H1 (cell line): ENCODE results near the gene PRKCA. TPM values are rescaled to one million over a fixed set of nuclear protein-coding genes. Genes with fewer than 3 reads are reported as not detected.
A peak's percentile ranks its signal among the peaks of the same experiment; 100 is the strongest.

ENCODE experiments used
- ASH2L ChIP-seq: fragments of 200-600, 300-600 bp; sonication (generic); IDR thresholded peaks from one replicate; pipeline ENCODE4 v1.7.1; 2017; ENCODE audit warnings: low read length
- BCL11A ChIP-seq, 2 experiments: IDR thresholded peaks; one replicate each; pipeline ENCODE4 v1.6.1; 2011; ENCODE audit warnings: low read depth in 2 of 2, low read length in 2 of 2, mild to moderate bottlenecking in 2 of 2
- BRCA1 ChIP-seq: IDR thresholded peaks from 2 replicates; pipeline ENCODE4 v1.6.1; 2012; ENCODE audit warnings: low read depth, low read length, improper control_type of control experiment
- CREB1 ChIP-seq: IDR thresholded peaks from 2 replicates; pipeline ENCODE4 v1.6.1; 2012; ENCODE audit warnings: inconsistent platforms
- E2F6 ChIP-seq: IDR thresholded peaks from 2 replicates; pipeline ENCODE4 v1.6.1; 2012; ENCODE audit warnings: inconsistent platforms
- EGR1 ChIP-seq: IDR thresholded peaks from 2 replicates; pipeline ENCODE4 v1.6.1; 2011; ENCODE audit warnings: low read depth, low read length, borderline replicate concordance
- JUN ChIP-seq: IDR thresholded peaks from 2 replicates; pipeline ENCODE4 v1.6.1; 2011; ENCODE audit warnings: low read depth, mild to moderate bottlenecking, improper control_type of control experiment, low read length
- KDM1A ChIP-seq: fragments of 200-600, 300-600 bp; sonication (generic); IDR thresholded peaks from 2 replicates; pipeline ENCODE4 v1.7.1; 2016; ENCODE audit warnings: mild to moderate bottlenecking, low read length, borderline replicate concordance
- KDM5A ChIP-seq: fragments of 200-600 bp; IDR thresholded peaks from 2 replicates; pipeline ENCODE4 v1.7.1; 2012; ENCODE audit warnings: mild to moderate bottlenecking, low read length, inconsistent platforms, mixed read lengths
- MAFK ChIP-seq: IDR thresholded peaks from 2 replicates; pipeline ENCODE4 v1.6.1; 2012; ENCODE audit warnings: low read depth, mild to moderate bottlenecking, improper control_type of control experiment, low read length
- NRF1 ChIP-seq: IDR thresholded peaks from 2 replicates; pipeline ENCODE4 v1.6.1; 2011; ENCODE audit warnings: mild to moderate bottlenecking, low read depth, low read length, improper control_type of control experiment
- POLR2A ChIP-seq, 2 experiments: IDR thresholded peaks; 1 replicate in 1 of 2; 2 replicates in 1 of 2; pipeline ENCODE4 v1.6.1; 2011; ENCODE audit warnings: low read depth in 2 of 2, low read length in 2 of 2, mild to moderate bottlenecking in 2 of 2; ENCODE audit errors: control extremely low read depth in 1 of 2
- POLR2AphosphoS5 ChIP-seq: IDR thresholded peaks from 2 replicates; pipeline ENCODE4 v1.6.1; 2011; ENCODE audit warnings: low read depth, low read length
- RAD21 ChIP-seq, 2 experiments: IDR thresholded peaks in 1 of 2; conservative IDR thresholded peaks in 1 of 2; 2 replicates each; pipeline ENCODE4 v1.6.1; 2011; ENCODE audit warnings: low read depth in 2 of 2, low read length in 2 of 2, improper control_type of control experiment in 1 of 2, inconsistent platforms in 1 of 2, mild to moderate bottlenecking in 1 of 2, moderate library complexity in 1 of 2
- SIN3A ChIP-seq, 2 experiments: IDR thresholded peaks in 1 of 2; conservative IDR thresholded peaks in 1 of 2; 2 replicates each; pipeline ENCODE4 v1.6.1; 2011 to 2012; ENCODE audit warnings: low read length in 2 of 2, improper control_type of control experiment in 1 of 2, low read depth in 1 of 2, mild to moderate bottlenecking in 1 of 2
- SIRT6 ChIP-seq: IDR thresholded peaks from one replicate; pipeline ENCODE4 v1.7.1; 2012; ENCODE audit warnings: low read length, inconsistent platforms
- SIX5 ChIP-seq: IDR thresholded peaks from 2 replicates; pipeline ENCODE4 v1.6.1; 2011; ENCODE audit warnings: mild to moderate bottlenecking, low read depth, low read length
- SP2 ChIP-seq: IDR thresholded peaks from 2 replicates; pipeline ENCODE4 v1.6.1; 2012; ENCODE audit warnings: mild to moderate bottlenecking, low read length, inconsistent platforms
- SRF ChIP-seq: IDR thresholded peaks from 2 replicates; pipeline ENCODE4 v1.6.1; 2011; ENCODE audit warnings: mild to moderate bottlenecking, low read depth, low read length, moderate library complexity
- TAF1 ChIP-seq: IDR thresholded peaks from 2 replicates; pipeline ENCODE4 v1.6.1; 2011; ENCODE audit warnings: mild to moderate bottlenecking, low read depth, low read length
- TBP ChIP-seq: IDR thresholded peaks from 2 replicates; pipeline ENCODE4 v1.6.1; 2011; ENCODE audit warnings: low read depth, low read length, improper control_type of control experiment
- TCF12 ChIP-seq: IDR thresholded peaks from 2 replicates; pipeline ENCODE4 v1.6.1; 2011; ENCODE audit warnings: low read depth, mild to moderate bottlenecking, low read length
- ZNF274 ChIP-seq: IDR thresholded peaks from 2 replicates; pipeline ENCODE4 v1.7.0; 2012; ENCODE audit warnings: low read length, borderline replicate concordance; ENCODE audit errors: extremely low read depth
- polyA plus RNA-seq, 7 experiments: library from polyadenylated mRNA; depleted of rRNA in 3 of 7; stranded (reverse) in 5 of 7; unstranded in 2 of 7; fragments of >200 nt in 5 of 7; fragments of 200-250 nt in 2 of 7; gene quantifications; 1 replicate in 5 of 7; 2 replicates in 1 of 7; 4 replicates in 1 of 7; pipeline versions ENCODE4 v1.2.1 to v1.2.3, GENCODE V29; 2011 to 2013; ENCODE audit warnings: missing spikeins in 2 of 7, mixed read lengths in 2 of 7
- total RNA-seq: library from RNA; stranded (reverse); fragmentation: NEBNext Ultra II Directional; extraction: Animal tissue kit (Norgen Biotek cat#: 25700); gene quantifications from 2 replicates; pipeline ENCODE4 v1.2.1, GENCODE V29; 2021
- TF ChIP-seq, protein P1 (sequence below): IDR thresholded peaks from 2 replicates; pipeline ENCODE4 v1.6.1; 2012; ENCODE audit warnings: low read length, inconsistent platforms
- TF ChIP-seq, protein P2 (sequence below): IDR thresholded peaks from 2 replicates; pipeline ENCODE4 v1.6.1; 2011; ENCODE audit warnings: low read depth, mild to moderate bottlenecking, low read length; ENCODE audit not compliant: insufficient read depth

Gene PRKCA
- total and polyA plus RNA-seq, 2 of the 8 experiments (the other 6 are each of a cell fraction or from before 2014, with no cell fraction given): 5.8 to 17.8 TPM

GRCh38 chr17:66730461-66730923, 428.1 kb downstream of the PRKCA start (continued):
- TF ChIP-seq JUN (no peak), MAFK (no peak), ASH2L (peak; percentile 94), TCF12 (0 out of 2 replicates have a peak, but pooled peaks have one; percentile 47), BRCA1 (no peak), POLR2A (IDR thresholded peaks at IDR 0.05; ENCODE audit: control extremely low read depth in 1 of 2, low read depth in 2 of 2, low read length in 2 of 2) (peak; percentile 28 to 30; a peak in 1 of 3 replicates), E2F6 (peak; percentile 74), NRF1 (no peak), CREB1 (no peak), POLR2AphosphoS5 (no peak), SIRT6 (no peak), TBP (no peak), ZNF274 (no peak), BCL11A (IDR thresholded peaks at IDR 0.05; ENCODE audit: low read depth in 2 of 2, low read length in 2 of 2) (peak in 1 of 2 experiments; percentile 39), SP2 (no peak), SIX5 (no peak), KDM1A (no peak), EGR1 (peak; percentile 41; the same call in 1 of the 2 replicates), RAD21 (IDR thresholded peaks at IDR 0.05 in 1 of 2, conservative IDR thresholded peaks at IDR 0.05 in 1 of 2; ENCODE audit: low read depth in 2 of 2, low read length in 2 of 2) (peak in 1 of 2 experiments; percentile 23; a peak in 1 of 4 replicates), SIN3A (conservative IDR thresholded peaks at IDR 0.05 in 1 of 2, IDR thresholded peaks at IDR 0.05 in 1 of 2; ENCODE audit: low read depth in 1 of 2, low read length in 2 of 2) (no peak), SRF (peak; percentile 73), TAF1 (no peak), KDM5A (no peak)
- TF ChIP-seq, protein P1, sequence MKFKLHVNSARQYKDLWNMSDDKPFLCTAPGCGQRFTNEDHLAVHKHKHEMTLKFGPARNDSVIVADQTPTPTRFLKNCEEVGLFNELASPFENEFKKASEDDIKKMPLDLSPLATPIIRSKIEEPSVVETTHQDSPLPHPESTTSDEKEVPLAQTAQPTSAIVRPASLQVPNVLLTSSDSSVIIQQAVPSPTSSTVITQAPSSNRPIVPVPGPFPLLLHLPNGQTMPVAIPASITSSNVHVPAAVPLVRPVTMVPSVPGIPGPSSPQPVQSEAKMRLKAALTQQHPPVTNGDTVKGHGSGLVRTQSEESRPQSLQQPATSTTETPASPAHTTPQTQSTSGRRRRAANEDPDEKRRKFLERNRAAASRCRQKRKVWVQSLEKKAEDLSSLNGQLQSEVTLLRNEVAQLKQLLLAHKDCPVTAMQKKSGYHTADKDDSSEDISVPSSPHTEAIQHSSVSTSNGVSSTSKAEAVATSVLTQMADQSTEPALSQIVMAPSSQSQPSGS: no peak
- TF ChIP-seq, protein P2, sequence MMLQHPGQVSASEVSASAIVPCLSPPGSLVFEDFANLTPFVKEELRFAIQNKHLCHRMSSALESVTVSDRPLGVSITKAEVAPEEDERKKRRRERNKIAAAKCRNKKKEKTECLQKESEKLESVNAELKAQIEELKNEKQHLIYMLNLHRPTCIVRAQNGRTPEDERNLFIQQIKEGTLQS: no peak
